Activated CD4-positive, CD25-positive, alpha-beta regulatory T cell treated with anti-CD3 and anti-CD28 coated beads, Interleukin-2, amount 50 U/mL, for 24 hours (primary cell): ENCODE data around the gene IL20RB.
"Not testable (repeated sequence)": the region's sequence is repeated elsewhere in the genome, so short reads cannot be mapped to it uniquely, and the experiment has no call there.

ENCODE experiments used
- ATAC-seq, 2 donors: fragments of 150-1000 bp; cut with Tn5 transposase; one replicate each; pipeline ENCODE4 v1.10.0; 2021; ENCODE audit warnings: mild to moderate bottlenecking in 1 of 2, moderate library complexity in 1 of 2

Gene IL20RB

DNA sequence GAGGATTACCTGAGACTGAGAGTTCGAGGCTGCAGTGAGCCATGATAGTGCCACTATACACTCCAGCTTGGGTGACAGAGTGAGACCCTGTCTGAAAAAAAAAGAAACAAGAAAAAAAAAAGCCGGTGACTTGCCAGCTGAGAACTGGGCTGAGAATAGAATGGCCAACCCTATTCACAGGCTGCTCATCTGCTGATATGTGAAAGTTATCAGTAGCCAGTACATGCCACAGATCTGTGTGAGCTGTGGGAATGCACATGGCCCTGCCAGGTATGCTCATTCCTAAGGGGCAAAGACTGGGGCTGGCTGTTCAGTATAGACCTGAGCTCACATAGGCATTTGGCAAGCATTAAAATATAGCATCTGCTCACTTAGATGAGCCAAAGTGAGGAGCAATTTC, 30.9 kb downstream of the IL20RB start:
- ATAC-seq = no peak

DNA sequence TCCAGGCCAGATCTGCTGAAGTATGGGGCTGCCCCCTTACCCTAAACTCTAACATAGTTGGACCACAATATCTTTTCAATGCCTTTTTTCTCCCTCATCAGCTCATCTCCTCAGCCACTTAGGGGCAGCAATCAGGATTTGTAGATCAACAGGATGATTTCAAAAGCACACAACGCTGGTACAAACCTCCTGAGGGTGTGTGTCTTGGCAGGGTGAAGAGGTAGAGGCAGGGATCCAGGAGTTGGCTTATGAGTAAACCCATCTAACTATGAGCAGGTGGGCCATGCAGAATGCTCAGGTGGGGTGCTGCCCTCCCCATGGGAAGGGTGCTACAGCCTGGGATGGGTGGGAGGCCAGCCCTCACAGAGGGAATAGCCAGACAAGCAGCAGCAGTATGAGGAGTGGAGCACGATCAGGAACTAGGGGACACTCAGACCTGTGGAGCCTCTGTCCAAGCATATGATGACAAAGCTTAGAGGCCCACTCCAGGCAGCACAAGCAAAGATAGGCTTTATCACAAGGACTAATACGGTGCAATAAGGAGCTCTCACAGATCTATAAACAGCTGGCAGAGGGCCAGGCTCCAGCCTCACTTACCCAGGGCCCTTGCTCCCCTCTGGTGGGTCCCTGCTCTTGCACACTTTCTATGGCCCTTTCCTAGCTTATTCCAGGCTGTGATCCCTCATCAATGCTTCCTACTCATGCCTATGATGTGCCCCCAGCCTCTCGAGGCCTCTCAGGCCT, 32.2 kb downstream of the IL20RB start:
- no peak for ATAC-seq

DNA sequence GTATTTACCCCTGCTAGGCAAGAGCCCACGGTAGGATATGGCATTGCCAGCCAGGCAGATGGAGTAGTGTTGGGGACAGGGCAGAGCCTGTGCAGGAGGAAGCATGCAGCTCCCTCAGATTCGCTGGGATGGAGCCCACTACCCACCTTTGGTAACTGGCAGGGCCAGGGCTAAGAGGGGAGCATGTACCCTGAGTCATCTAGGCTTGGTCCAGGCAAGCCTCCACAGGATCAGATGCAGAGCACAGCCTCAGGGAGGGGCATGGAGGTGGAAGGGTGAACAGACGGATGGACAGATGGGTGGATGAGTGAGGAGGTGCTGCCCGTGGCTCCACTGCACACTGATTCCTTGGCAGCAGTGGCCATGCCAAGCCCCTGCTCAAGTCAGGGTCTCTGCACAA, 33.0 kb downstream of the IL20RB start:
- no peak for ATAC-seq

DNA sequence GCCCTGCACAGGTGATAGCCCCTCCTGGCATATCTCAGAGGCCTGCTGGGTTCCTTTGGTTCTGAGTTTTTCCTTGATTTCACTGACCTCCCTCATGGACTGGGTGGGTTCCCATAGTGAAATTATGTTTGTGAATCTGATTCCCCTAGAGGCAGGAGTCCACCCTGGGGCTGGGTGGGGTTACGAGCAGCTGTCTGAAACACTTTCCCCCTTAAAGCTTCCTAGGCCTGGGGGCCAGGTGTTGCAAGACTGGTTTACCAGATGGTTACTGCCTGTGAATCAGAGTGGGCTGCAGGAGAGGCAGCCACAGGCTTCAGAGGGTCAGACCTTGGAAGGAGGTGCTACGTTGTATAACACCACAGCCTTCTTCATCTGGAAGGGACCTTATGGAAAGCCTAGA, 34.3 kb downstream of the IL20RB start:
- ATAC-seq = no peak

DNA sequence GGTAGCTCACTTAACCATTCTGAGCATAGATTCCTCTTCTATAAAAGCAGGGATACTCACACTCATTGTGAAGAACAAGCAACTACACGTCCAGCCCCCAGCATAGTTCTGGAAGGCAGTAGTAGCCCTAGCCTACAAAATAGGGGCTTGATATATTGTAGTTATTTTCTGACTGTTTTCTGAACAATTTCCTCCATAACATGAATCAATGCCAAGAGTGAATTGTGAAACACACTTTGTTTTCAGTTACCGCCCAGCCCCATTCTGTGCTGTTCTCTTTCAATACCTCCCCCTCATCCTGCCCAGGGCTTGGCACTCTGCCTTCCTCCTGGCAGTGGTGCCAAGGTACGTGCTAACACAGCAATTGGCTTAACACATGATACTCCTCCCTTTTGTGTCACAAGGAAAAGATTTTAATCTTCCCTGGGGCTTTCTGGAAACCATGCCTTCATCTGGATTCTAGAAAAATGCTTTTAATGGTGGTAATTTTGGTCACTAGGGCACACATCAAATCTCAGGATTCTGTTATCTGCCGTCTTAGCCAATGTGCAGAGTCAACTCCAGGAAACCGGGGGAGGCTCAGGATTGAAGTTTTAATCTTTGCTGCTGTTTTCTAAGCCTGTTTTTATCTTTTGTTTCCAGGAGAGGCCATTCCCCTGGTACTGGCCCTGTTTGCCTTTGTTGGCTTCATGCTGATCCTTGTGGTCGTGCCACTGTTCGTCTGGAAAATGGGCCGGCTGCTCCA, 37.2 kb downstream of the IL20RB start:
- no peak for ATAC-seq

DNA sequence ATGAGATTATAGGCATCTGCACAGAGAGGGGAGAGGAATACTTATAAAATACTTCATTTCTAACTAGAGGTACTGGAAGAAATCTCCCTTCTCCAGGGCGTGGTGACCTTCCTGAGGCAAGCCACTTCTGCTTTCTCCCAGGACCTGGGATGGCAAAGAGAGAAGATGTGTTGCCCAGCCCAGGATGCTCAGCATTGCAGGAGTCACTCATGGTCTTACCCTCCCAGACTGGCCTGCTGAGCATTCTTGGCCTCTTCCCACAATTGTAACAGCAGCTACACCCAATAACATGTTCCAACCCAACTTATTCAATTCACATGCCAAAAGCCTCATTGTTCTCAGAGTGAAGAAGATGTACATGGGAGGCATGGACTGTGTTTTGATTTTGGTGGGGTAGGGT, 37.9 kb downstream of the IL20RB start:
- no peak for ATAC-seq

DNA sequence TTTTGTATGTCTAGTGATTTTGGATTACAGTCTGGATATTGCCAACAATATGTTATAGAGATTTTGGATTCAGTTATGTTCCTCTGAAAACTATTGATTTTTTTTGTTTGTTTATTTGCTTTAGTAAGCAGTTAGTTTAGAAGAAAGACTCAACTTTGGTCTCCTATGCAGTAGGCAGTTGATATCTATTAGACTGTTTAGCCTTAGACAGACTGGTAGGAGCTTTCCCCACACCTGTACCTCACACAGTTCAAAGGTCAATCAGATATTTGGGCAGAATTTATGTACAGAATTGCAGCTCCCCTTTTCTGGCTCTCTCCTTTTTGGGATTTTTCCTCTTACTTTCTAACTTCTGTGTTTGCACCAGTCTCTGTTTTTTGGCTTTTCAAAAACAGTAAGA, 42.3 kb downstream of the IL20RB start:
- no peak for ATAC-seq

DNA sequence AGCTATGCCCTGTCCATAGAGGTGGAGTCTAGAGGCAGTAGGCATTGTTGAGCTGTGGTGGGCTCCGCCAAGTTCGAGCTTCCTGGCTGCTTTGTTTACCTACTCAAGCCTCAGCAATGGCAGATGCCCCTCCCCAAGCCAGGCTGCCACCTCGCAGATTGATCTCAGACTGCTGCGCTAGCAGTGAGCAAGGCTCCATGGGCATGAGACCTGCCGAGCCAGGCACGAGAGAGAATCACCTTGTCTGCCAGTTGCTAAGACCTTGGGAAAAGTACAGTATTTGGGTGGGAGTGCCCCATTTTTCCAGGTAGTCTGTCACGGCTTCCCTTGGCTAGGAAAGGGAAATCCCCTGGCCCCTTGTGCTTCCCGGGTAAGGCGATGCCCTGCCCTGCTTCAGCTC, 49.6 kb downstream of the IL20RB start:
- ATAC-seq = not testable (repeated sequence)

DNA sequence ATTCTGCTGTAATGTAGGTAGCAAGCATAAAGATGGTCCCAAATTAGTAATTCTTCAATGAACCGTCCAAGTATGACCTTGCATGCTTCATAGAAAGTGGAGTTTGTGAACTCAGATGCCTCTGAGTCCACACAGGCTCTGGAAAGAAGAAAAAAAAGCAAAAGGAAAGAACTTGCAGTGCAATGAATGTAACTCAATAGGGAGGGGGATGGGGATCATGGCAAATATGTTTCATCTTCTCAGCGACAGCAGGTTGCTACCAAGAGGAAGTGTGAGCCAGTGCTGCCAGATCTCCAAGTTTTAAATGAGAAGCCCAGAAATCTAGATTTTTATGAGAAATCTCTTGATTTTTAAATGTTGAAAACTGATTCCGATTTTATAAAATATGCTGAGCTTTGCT, 50.3 kb downstream of the IL20RB start:
- no peak for ATAC-seq

DNA sequence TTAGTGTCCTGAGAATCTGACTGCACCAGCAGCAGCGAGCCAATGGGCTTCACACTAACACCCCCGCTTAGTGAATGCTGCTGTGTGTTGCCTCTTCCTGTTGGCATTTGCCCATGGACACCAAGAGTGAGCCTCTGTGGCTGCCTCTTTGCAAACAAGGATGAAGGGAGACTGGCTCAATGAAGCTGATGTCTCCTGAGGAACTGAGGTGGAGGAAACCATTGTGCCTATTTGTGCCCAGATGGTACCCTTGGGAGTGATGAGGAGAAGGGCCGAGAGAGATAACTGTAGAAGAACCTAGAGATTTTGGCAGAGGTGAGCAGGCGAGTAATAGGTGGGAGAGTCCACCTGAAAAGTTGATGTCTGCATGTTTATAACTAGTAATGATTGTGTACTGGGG, 51.2 kb downstream of the IL20RB start:
- no peak for ATAC-seq

DNA sequence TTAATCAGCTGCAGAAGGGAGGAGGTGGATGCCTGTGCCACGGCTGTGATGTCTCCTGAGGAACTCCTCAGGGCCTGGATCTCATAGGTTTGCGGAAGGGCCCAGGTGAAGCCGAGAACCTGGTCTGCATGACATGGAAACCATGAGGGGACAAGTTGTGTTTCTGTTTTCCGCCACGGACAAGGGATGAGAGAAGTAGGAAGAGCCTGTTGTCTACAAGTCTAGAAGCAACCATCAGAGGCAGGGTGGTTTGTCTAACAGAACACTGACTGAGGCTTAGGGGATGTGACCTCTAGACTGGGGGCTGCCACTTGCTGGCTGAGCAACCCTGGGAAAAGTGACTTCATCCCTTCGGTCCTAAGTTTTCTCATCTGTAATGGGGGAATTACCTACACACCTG, 52.4 kb downstream of the IL20RB start:
- no peak for ATAC-seq

DNA sequence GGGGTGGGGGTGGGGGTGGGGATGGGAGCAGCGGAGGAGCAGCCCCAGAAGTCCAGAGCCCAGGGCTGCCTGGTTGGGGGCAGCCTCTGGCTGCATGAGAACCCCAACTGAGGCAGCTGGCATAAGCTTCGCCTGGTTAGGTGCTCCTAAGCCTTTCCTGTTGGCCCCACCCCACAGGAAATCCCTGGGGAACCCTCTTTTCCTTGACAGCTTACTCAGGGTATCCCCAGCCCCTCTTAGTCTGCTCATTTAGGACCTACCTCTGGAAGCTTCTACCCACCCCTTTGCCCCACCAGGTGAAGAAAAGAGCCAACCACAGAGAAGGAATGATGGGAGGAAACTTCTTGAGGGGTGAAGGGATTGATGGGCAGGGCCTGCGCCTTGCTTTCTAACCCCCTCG, 53.4 kb downstream of the IL20RB start:
- no peak for ATAC-seq

DNA sequence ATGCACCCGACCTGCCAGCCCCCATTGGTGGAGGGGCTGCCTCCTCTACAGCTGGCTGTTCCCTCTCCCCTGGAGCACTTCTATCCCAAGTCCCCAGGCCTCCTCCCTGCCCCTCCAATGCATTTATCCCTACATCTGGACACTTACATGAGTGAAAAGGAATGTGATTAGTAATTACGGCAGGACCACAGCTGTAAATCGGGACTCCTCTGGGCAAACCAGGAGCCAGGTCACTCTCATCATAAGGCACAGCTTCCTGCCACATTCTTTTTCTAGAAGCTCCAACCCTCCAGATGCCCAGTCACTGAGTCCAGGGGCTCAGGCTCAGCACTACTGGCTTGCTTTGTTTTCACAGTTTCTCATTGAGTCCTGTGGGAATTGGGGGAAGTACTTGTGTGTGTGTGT, 54.3 kb downstream of the IL20RB start:
- no peak for ATAC-seq

DNA sequence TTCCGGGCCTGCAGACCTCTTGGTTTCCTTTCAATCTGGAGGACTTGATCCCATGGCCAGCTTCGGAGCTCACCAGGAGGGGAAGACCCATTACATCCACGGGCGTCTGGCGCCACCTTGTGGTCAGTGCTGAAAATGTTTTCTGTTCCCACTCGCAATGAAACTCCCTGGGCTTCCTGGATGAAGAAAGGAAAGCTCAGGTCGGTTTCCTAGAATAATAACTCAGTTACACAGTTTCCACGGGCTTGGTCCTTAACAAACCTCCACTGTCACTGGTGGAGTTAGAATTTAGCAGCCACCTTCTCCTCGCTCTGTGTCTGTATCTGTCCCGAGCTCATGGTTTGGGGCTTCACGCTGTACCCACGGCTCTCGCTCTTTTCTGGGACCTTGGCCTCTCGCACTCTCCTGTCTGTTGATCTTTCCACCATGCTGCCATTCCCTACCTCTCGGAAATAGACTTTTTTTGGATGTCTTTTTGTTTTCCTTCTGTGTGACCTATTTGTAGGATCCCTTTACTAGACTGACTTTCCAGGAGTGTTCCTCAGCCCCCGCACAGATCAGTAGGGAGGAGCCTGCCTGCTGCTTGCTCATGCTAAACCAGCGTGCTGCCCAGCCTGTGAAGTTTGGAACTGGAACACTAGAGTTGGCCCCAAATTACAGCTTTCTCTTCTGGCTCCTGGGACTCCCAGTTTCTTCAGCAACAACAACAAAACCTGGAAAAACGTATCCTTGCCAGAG, 56.3 kb downstream of the IL20RB start:
- peak; percentile 82 for ATAC-seq

DNA sequence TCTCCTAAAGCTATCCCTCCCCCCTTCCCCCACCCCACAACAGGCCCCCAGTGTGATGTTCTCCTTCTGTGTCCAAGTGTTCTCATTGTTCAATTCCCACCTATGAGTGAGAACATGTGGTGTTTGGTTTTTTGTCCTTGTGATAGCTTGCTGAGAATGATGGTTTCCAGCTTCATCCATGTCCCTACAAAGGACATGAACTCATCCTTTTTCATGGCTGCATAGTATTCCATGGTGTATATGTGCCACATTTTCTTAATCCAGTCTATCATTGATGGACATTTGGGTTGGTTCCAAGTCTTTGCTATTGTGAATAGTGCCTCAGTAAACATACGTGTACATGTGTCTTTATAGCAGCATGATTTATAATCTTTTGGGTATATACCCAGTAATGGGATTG, 59.5 kb downstream of the IL20RB start:
- ATAC-seq = not testable (repeated sequence)

DNA sequence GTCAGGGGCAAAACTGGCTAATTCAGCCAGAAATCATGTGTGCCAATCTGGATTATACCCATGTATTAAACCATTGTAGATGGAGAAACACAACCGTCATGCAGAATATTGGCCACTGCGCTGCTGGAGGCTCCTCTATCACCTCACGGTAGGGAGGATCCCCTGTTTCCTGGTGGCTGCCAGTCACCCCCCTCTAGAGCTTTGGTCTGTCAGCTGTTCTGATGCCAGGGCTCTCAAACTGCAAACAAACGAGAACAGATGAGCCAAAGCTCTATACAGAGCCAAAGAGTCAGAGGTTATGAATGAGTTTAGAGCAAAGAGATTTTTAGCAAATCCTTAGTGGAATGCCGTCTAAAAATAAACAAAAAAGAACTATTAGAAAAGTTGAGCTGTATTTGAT, 62.5 kb downstream of the IL20RB start:
- ATAC-seq = no peak

DNA sequence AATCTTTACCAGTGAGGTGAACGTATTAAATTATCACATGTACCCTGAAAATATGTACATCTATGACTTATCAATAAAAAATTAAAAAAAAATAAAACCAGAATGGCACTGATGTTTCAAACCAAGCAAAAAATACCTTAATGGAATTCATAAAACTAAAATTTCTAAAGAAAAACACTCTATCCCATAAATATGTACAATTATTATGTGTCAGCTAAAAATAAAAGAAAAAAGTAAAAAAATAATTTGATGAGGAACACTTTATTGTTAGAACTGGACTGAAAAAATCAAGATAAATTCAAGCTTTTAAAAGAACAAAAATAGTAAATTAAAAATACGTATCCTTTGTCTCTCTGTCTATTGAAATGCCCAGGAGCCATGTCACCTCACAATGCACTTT, 63.1 kb downstream of the IL20RB start:
- ATAC-seq = no peak

DNA sequence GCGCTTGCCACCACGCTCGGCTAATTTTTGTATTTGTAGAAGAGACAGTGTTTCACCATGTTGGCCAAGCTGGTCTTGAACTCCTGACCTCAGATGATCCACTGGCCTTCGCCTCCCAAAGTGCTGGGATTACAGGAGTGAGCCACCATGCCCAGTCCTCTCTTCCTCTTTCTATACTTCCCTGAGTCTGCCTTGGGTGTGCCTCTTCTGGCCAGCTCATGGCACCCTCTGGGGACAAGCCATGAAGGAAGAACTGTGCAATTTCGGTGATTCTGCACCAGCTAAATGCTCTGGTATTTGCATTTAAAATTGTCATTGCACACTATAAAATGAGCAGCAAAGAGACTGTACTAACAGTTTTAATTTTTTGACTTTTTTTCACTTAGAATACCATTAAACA, 66.6 kb downstream of the IL20RB start:
- no peak for ATAC-seq

DNA sequence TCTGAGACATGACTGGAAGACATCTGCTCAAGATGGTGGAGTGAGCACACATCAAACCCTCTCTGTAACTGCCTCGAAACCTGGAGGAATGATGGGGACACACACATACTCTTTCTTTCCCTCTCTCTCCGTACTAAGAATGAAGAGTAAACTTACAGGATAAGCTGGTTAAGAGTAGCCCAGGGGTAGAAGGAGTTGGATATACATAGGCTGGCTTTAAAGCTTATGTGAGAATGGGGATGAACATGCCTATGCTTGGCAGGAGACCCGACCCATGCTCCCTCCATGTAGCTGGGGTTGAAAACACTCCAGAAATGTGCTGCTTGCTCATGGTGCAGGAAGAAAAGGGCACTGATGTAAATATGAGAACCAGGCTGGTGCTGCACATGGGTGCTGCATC, 68.9 kb downstream of the IL20RB start:
- ATAC-seq = no peak

DNA sequence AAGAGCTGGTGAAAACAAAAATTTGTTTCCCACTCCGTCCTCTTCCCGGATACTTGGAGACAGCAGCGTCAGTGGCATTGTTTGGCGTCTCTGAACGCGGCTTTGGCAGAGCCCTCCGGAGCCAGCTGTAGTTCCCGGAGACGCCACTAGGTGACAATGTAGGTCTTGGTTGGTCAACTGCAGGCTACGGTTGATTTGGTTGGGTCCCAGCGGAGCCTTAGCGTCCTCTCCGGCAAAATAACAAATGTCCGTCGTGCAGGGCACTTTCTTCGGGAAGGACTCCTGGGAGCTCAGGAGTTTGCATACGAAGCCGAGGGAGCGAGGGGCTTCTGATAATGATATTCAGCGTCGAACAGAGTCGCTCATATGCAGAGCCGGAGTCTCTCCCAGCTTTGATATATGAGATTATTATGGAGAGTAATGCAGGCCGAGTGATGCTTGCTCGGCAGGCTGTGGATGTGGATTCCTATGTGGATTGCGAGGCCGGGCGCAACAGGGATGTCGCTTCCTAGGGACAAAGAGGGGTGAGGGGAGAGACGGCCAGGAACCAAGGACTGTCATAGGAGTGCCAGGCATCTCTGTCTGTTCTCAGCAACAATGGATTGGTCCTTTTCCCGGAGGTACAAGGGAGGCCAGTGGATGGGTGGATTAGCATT, 74.8 kb downstream of the IL20RB start:
- peak; percentile 63 to 64 for ATAC-seq

DNA sequence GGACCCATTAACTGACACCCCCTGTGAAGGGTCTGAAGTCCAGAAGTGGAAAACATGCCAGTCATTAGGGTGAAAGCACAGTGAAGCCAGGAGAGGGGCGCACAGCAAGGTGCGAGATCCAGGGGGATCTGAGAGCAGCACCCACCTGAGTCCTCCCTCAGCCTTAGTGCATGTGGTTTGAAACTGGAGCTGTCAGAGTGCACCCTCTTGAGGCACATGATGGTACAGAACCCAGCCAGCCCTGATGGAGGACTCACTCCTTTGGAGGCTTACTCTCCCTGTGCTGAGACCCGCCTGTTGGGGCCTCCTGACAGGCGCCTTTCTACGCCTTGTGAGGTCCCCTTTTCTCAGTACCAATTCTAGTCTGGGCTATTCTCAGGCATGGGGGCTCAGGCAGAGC, 77.8 kb downstream of the IL20RB start:
- ATAC-seq = no peak

DNA sequence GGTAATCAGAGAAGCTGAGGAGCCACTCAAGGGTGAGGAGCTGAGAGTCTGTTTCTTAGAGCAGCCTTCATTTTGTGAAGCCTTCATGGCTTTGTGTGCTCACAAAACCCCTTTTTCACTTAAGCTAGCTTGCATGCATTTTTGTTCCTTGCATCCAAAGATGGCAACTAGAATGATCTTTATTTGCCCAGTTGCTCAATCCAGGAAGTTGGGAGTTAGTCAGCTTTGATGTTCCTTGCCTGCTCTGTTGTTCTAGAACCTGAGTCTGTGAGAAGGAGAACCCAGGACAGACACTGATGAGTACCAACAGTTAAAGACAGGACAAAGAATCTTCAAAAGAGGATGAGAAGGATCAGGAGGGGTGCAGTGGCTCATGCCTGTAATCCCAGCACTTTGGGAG, 81.8 kb downstream of the IL20RB start:
- ATAC-seq = no peak

DNA sequence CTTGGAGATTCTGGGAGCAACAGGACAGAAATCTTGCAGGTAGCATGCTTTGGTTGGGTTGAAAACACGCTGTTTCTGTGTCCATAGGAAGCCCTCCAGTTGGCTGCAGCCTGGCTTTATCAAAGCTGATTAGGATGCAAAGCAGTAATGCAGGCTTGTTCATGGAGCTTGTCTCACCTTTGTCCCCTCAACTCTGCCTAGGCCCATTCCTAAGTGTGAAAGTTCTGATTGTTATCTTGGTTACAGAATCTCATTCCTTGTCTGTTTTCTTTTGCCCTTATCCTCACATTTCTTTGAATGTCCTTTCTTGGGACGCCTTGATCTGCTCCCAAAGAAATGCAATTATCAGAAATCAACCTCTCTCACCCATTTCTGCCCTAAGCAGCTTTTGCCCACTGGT, 83.5 kb downstream of the IL20RB start:
- no peak for ATAC-seq
